GM13977 (cell line): ENCODE data around the gene SETBP1.
A peak's percentile ranks its signal among the peaks of the same experiment; 100 is the strongest.

ENCODE experiments used
- DNase-seq: peaks from one replicate; pipeline ENCODE4 v3.0.0; 2012; ENCODE audit warnings: low spot score
- CTCF ChIP-seq: IDR thresholded peaks from 2 replicates; pipeline ENCODE4 v1.5.1; 2012; ENCODE audit warnings: mild to moderate bottlenecking, control low read depth; ENCODE audit not compliant: insufficient read depth; ENCODE audit errors: extremely low read depth, missing control alignments
- in situ Hi-C: fragments of 300-500 bp; cut with MboI; formaldehyde crosslinking; loops from one replicate; pipeline ENCODE4 v1.12.0; 2022; ENCODE audit warnings: low sequenced_read_pairs, low pct_unique_long_range_greater_than_20kb, mixed read lengths, inconsistent platforms; ENCODE audit not compliant: unreplicated experiment

The SETBP1 gene

GRCh38 chr18:44960580-44960979 is 279.9 kb downstream of the SETBP1 start:
- DNase-seq: no peak
- in situ Hi-C loops: no loop called here
- TF ChIP-seq CTCF: no peak

GRCh38 chr18:44961288-44961995 is 280.8 kb downstream of the SETBP1 start:
- no peak for DNase-seq
- in situ Hi-C loops: no loop called here
- TF ChIP-seq CTCF: no peak

GRCh38 chr18:44967599-44967998 is 286.9 kb downstream of the SETBP1 start:
- no peak for DNase-seq
- in situ Hi-C loops: no loop called here
- no peak for TF ChIP-seq CTCF

- in situ Hi-C loops: no loop called here
- peak; percentile 16 for TF ChIP-seq CTCF
- DNase-seq: no peak
These were observed 287.6 kb downstream of the SETBP1 start for GRCh38 chr18:44968336-44968735.

GRCh38 chr18:44969214-44969795 is 288.6 kb downstream of the SETBP1 start:
- in situ Hi-C loops: no loop called here
- no peak for TF ChIP-seq CTCF
- DNase-seq: no peak

- in situ Hi-C loops: no loop called here
- peak; percentile 43 for TF ChIP-seq CTCF
- no peak for DNase-seq
These were observed 292.6 kb downstream of the SETBP1 start for GRCh38 chr18:44973282-44973681.
